H9 (cell line): Measurements from ENCODE around the gene TMPRSS11B. TPM values are rescaled to one million over a fixed set of nuclear protein-coding genes. Genes with fewer than 3 reads are reported as not detected.

Experiments used
- DNase-seq: peaks from one replicate; pipeline ENCODE4 v3.0.0-alpha.2; 2017
- H2AFZ ChIP-seq: one replicate; pipeline ENCODE4 v1.6.1; 2013; ENCODE audit warnings: mild to moderate bottlenecking, low read length, control low read depth, moderate library complexity
- H2AK5ac ChIP-seq: 2 replicates; pipeline ENCODE4 v1.6.1; 2013; ENCODE audit warnings: low read length, control low read depth, mixed read lengths; ENCODE audit not compliant: insufficient read length
- H2BK120ac ChIP-seq: one replicate; pipeline ENCODE4 v1.6.1; 2013; ENCODE audit warnings: low read depth, mild to moderate bottlenecking, low read length, control low read depth, inconsistent platforms; ENCODE audit not compliant: poor library complexity, severe bottlenecking
- H2BK12ac ChIP-seq: 2 replicates; pipeline ENCODE4 v1.6.1; 2013; ENCODE audit warnings: low read length, control low read depth, mixed read lengths, low read depth; ENCODE audit not compliant: insufficient read length
- H2BK15ac ChIP-seq: 2 replicates; pipeline ENCODE4 v1.6.1; 2013; ENCODE audit warnings: low read depth, low read length, control low read depth
- H2BK20ac ChIP-seq: one replicate; pipeline ENCODE4 v1.6.1; 2013; ENCODE audit warnings: low read depth, mild to moderate bottlenecking, low read length, control low read depth, inconsistent platforms; ENCODE audit not compliant: poor library complexity, severe bottlenecking
- H2BK5ac ChIP-seq: 2 replicates; pipeline ENCODE4 v1.6.1; 2013; ENCODE audit warnings: low read length, control low read depth, mixed read lengths; ENCODE audit not compliant: insufficient read length
- H3K14ac ChIP-seq: 2 replicates; pipeline ENCODE4 v1.6.1; 2013; ENCODE audit warnings: low read length, control low read depth; ENCODE audit not compliant: insufficient read depth
- H3K18ac ChIP-seq: 2 replicates; pipeline ENCODE4 v1.6.1; 2013; ENCODE audit warnings: low read depth, mild to moderate bottlenecking, mixed read lengths, low read length, control low read depth; ENCODE audit not compliant: insufficient read length
- H3K23ac ChIP-seq: 2 replicates; pipeline ENCODE4 v1.6.1; 2013; ENCODE audit warnings: low read length, control low read depth, mixed read lengths, low read depth; ENCODE audit not compliant: insufficient read length
- H3K23me2 ChIP-seq: 2 replicates; pipeline ENCODE4 v1.6.1; 2013; ENCODE audit warnings: low read depth, mild to moderate bottlenecking, mixed read lengths, low read length, control low read depth; ENCODE audit not compliant: insufficient read length, poor library complexity, severe bottlenecking
- H3K27ac ChIP-seq: 2 replicates; pipeline ENCODE4 v1.5.1; 2013; ENCODE audit warnings: low read length, control low read depth, mixed read lengths, low read depth; ENCODE audit not compliant: insufficient read length
- H3K27me3 ChIP-seq: 2 replicates; pipeline ENCODE4 v1.6.1; 2013; ENCODE audit warnings: low read length, control low read depth, inconsistent platforms; ENCODE audit not compliant: insufficient read depth
- H3K4ac ChIP-seq: 2 replicates; pipeline ENCODE4 v1.6.1; 2013; ENCODE audit warnings: low read depth, mild to moderate bottlenecking, control low read depth, inconsistent platforms, low read length, moderate library complexity
- H3K4me1 ChIP-seq: 2 replicates; pipeline ENCODE4 v1.6.1; 2013; ENCODE audit warnings: low read length, control low read depth, inconsistent platforms; ENCODE audit not compliant: insufficient read depth
- H3K4me2 ChIP-seq: 2 replicates; pipeline ENCODE4 v1.6.1; 2013; ENCODE audit warnings: low read length, control low read depth, mixed read lengths; ENCODE audit not compliant: insufficient read length, insufficient read depth
- H3K56ac ChIP-seq: 2 replicates; pipeline ENCODE4 v1.6.1; 2013; ENCODE audit warnings: low read depth, mild to moderate bottlenecking, mixed read lengths, low read length, control low read depth; ENCODE audit not compliant: insufficient read length
- H3K79me1 ChIP-seq: 2 replicates; pipeline ENCODE4 v1.6.1; 2013; ENCODE audit warnings: low read depth, mild to moderate bottlenecking, moderate library complexity, low read length, control low read depth, inconsistent platforms; ENCODE audit not compliant: insufficient read depth, poor library complexity, severe bottlenecking
- H3K79me2 ChIP-seq: 2 replicates; pipeline ENCODE4 v1.6.1; 2013; ENCODE audit warnings: low read length, control low read depth, inconsistent platforms; ENCODE audit not compliant: insufficient read depth
- H3K9ac ChIP-seq: 2 replicates; pipeline ENCODE4 v1.6.1; 2013; ENCODE audit warnings: low read length, control low read depth, mixed read lengths; ENCODE audit not compliant: insufficient read length; ENCODE audit errors: extremely low read depth
- H3K9me3 ChIP-seq: one replicate; pipeline ENCODE4 v1.6.1; 2013; ENCODE audit warnings: low read depth, low read length, inconsistent platforms; ENCODE audit not compliant: control insufficient read depth
- H3T11ph ChIP-seq: one replicate; pipeline ENCODE4 v1.6.1; 2013; ENCODE audit warnings: mild to moderate bottlenecking, low read length, control low read depth, inconsistent platforms
- H4K20me1 ChIP-seq: one replicate; pipeline ENCODE4 v1.6.1; 2013; ENCODE audit not compliant: control insufficient read depth, insufficient read length, insufficient read depth
- H4K5ac ChIP-seq: 2 replicates; pipeline ENCODE4 v1.6.1; 2013; ENCODE audit warnings: low read depth, mild to moderate bottlenecking, mixed read lengths, low read length, control low read depth; ENCODE audit not compliant: insufficient read length
- H4K8ac ChIP-seq: replicated peaks from 2 replicates; pipeline ENCODE4 v1.6.1; 2013; ENCODE audit warnings: low read length, control low read depth, mixed read lengths, low read depth; ENCODE audit not compliant: insufficient read length
- H4K91ac ChIP-seq: 2 replicates; pipeline ENCODE4 v1.6.1; 2013; ENCODE audit warnings: low read depth, mild to moderate bottlenecking, moderate library complexity, mixed read lengths, low read length, control low read depth; ENCODE audit not compliant: insufficient read length
- H3K27ac Mint-ChIP-seq, 3 experiments: 2 replicates in 2 of 3; 3 replicates in 1 of 3; pipeline ENCODE4 v1.8.0; 2020 to 2021; ENCODE audit warnings: mixed read lengths in 3 of 3, mild to moderate bottlenecking in 1 of 3, moderate library complexity in 1 of 3
- H3K27me3 Mint-ChIP-seq: 2 replicates; pipeline ENCODE4 v1.8.0; 2021; ENCODE audit warnings: low read depth, mild to moderate bottlenecking, moderate library complexity, mixed read lengths
- H3K36me3 Mint-ChIP-seq, 3 experiments: 2 replicates in 2 of 3; 3 replicates in 1 of 3; pipeline ENCODE4 v1.8.0; 2020 to 2021; ENCODE audit warnings: low read depth in 3 of 3, mixed read lengths in 3 of 3; ENCODE audit not compliant: insufficient read depth in 1 of 3
- H3K4me1 Mint-ChIP-seq, 2 experiments: 2 replicates each; pipeline ENCODE4 v1.8.0; 2020; ENCODE audit warnings: mixed read lengths in 2 of 2
- H3K4me3 Mint-ChIP-seq, 2 experiments: 2 replicates in 1 of 2; 3 replicates in 1 of 2; pipeline ENCODE4 v1.8.0; 2020 to 2021; ENCODE audit warnings: mild to moderate bottlenecking in 2 of 2, mixed read lengths in 2 of 2, moderate library complexity in 1 of 2
- H3K9me3 Mint-ChIP-seq, 2 experiments: 2 replicates in 1 of 2; 3 replicates in 1 of 2; pipeline ENCODE4 v1.8.0; 2020; ENCODE audit warnings: mild to moderate bottlenecking in 2 of 2, mixed read lengths in 2 of 2, moderate library complexity in 1 of 2
- CTCF ChIP-seq: fragments of 200-600 bp; sonication (generic); conservative IDR thresholded peaks from 3 replicates; pipeline ENCODE4 v1.8.0; 2021; ENCODE audit warnings: antibody characterized with exemption, mild to moderate bottlenecking
- WGBS: extraction: QIAGEN DNeasy Blood & Tissue Kit; methylation state at CpG from one replicate; pipeline ENCODE4 v1.1.7; 2013; ENCODE audit warnings: missing lambda C conversion rate, low lambda C conversion rate, mixed read lengths; ENCODE audit not compliant: insufficient read length; ENCODE audit errors: extremely low coverage; 5-methylcytosine and 5-hydroxymethylcytosine counted together
- total RNA-seq: library from RNA; stranded (reverse); gene quantifications from 2 replicates; pipeline ENCODE4 v1.2.1, GENCODE V29; 2021

Gene TMPRSS11B
- total RNA-seq, 1 experiment from 2014 or later, result not detected

GRCh38 chr4:68228568-68228967 lies 16.9 kb downstream of the TMPRSS11B start:
- Histone ChIP-seq H2BK12ac (no peak overlapping the region), H2AK5ac (no peak overlapping the region), H3K9ac (no peak overlapping the region), H3K14ac (no peak overlapping the region), H2BK20ac (no peak overlapping the region), H2AFZ (no peak overlapping the region), H4K8ac (no peak overlapping the region), H3K9me3 (no peaks in the 10 kb centered on the region), H3K4me2 (no peak overlapping the region), H3K27ac (no peak overlapping the region), H3K23ac (no peak overlapping the region), H3K18ac (no peak overlapping the region), H3K79me2 (no peaks in the 10 kb centered on the region), H2BK120ac (no peak overlapping the region), H3K4me1 (no peaks in the 10 kb centered on the region), H3K23me2 (no peaks in the 10 kb centered on the region), H4K20me1 (no peaks in the 10 kb centered on the region), H3K27me3 (no peaks in the 10 kb centered on the region), H2BK15ac (no peak overlapping the region), H2BK5ac (no peak overlapping the region), H3T11ph (no peak overlapping the region), H4K91ac (no peak overlapping the region), H3K56ac (no peak overlapping the region), H4K5ac (no peak overlapping the region), H3K4ac (no peak overlapping the region), H3K79me1 (no peaks in the 10 kb centered on the region)
- Mint-ChIP-seq H3K27ac (no peak overlapping the region), H3K27me3 (no peaks in the 10 kb centered on the region), H3K36me3 (peaks cover 0 to under 1% (median 0%) of the 10 kb centered on the region in 3 experiments; a peak in 1 of 7 replicates), H3K4me1 (no peaks in the 10 kb centered on the region), H3K4me3 (no peak overlapping the region), H3K9me3 (no peaks in the 10 kb centered on the region)
- DNase-seq, result no peak
- TF ChIP-seq CTCF, result no peak
- WGBS, result no CpG with 5 or more reads among the region's 1 CpG
